ENCODE data around the gene MBLAC1.

Gene MBLAC1

GRCh38 chr7:100173806-100174495, 47.2 kb downstream of the MBLAC1 start:
- no peak for DNase-seq (ENCODE audit: low read depth)

- no peak for DNase-seq (ENCODE audit: low read depth)
Observed at GRCh38 chr7:100174582-100174981, 47.8 kb downstream of the MBLAC1 start.

- no peak for DNase-seq (ENCODE audit: low read depth)
Observed at GRCh38 chr7:100175296-100175935, 48.6 kb downstream of the MBLAC1 start.

- DNase-seq (ENCODE audit: low read depth): no peak
Observed at GRCh38 chr7:100176096-100177044, 49.6 kb downstream of the MBLAC1 start.

GRCh38 chr7:100177045-100178001, 50.6 kb downstream of the MBLAC1 start, which contains the start of the genes GPC2 and STAG3:
Gene GPC2 (minus strand): TSS chr7:100177381. CDS start chr7:100177199, 182 bp downstream.
Gene STAG3 (plus strand): TSS chr7:100177918. CDS start chr7:100180557, 2,639 bp downstream.
- DNase-seq (ENCODE audit: low read depth): peak; percentile 83
